HG03139 (cell line): ENCODE measurements around the gene ANKRD24.
"Not testable (repeated sequence)": the region's sequence is repeated elsewhere in the genome, so short reads cannot be mapped to it uniquely, and the experiment has no call there.

Source experiments
- ATAC-seq: cut with Tn5 transposase; IDR thresholded peaks from one replicate; pipeline ENCODE4 v1.9.1; 2021; ENCODE audit not compliant: unreplicated experiment

ANKRD24 gene

DNA sequence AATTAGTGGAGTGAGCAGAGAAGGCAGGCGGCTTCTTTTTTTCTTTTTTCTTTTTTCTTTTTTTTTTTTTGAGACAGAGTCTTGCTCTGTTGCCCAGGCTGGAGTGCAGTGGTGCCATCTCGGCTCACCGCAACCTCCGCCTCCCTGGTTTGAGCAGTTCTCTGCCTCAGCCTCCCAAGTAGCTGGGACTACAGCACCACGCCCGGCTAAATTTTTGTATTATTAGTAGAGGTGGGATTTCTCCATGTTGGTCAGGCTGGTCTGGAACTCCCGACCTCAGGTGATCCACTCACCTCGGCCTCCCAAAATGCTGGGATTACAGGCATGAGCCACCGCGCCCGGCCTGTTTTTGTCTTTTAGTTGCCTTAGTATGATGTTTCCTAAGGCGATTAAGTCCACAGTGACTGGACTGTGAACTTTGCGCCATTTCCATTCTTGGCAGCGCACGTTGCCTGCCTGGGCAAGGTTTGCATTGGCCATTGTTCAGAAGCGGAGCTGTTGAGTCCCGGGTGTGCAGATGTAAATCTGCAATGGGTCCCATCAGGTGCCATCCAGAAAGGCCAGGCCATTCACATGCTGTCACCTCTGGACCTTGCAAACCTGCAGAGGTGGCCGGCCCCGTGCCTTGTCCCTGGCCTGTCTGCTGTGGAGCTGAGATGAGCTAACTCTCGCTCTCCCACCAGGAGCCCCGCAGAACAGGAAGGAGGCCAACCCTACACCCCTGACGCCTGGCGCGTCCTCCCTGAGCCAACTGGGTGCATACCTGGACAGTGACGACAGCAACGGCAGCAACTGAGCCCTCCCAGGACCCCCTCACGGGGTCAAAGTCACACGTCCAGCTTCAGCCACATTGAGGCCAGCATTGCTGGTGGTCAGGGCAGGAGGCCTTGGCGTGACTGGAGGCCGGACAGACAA lies 85.7 kb downstream of the ANKRD24 start:
- no peak for ATAC-seq

GRCh38 chr19:4268816-4269430 lies 86.4 kb downstream of the ANKRD24 start:
- no peak for ATAC-seq

- no peak for ATAC-seq
Observed at GRCh38 chr19:4272894-4273293, 90.4 kb downstream of the ANKRD24 start.

GRCh38 chr19:4274321-4274686 lies 91.8 kb downstream of the ANKRD24 start:
- not testable (repeated sequence) for ATAC-seq
